ENCODE measurements around the gene FGB. TPM values are rescaled to one million over a fixed set of nuclear protein-coding genes. Genes with fewer than 3 reads are reported as not detected.

FGB gene
- total and polyA plus RNA-seq, 2 of the 13 experiments (the other 11 are each of a cell fraction or from before 2014, with no cell fraction given) = 226 to 784 TPM

DNA sequence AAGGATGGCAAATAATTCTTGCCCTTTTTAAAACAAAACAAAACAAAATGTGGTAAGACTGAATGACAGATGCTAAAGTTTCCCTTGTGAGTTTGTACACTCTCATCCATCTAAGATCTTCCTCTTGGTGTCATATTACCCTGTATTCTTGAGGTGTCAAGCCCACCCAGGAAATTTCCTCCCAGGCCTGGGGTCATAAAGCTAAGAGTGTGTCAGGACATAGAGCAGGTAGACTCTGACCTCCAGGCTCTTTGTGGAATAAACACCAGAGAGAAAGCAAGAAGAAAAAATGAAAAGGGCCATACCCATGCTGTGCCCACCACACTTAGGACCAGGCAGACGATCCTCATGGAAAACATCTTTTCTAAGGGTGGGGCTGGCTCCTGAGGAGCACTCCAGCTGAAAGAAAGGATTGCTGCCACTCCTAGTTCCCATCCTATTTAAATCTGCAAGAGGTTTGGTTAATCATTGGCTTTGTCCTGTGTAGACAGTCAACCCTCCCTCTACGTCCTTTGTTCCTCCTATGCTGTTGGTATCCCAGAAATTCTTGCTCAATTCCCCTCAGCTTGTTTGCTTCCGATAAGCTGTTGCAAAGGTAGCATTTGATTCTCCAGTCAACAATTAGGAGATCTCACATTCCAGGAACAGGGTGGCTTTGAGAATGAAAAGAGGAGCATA lies 27.7 kb downstream of the FGB start, which contains the start of gene FGA (continued):
- no peak for TF ChIP-seq ZEB1 (IDR thresholded peaks at IDR 0.05; ENCODE audit: insufficient replicate concordance, low read depth)
- TF ChIP-seq NCOA1 (CRISPR knock-in tag; IDR thresholded peaks at IDR 0.05) = no peak
- no peak for TF ChIP-seq ZNF431 (CRISPR knock-in tag; IDR thresholded peaks at IDR 0.05; ENCODE audit: borderline replicate concordance, low read depth)
- TF ChIP-seq STAT5B (CRISPR knock-in tag; IDR thresholded peaks at IDR 0.05) = no peak
- TF ChIP-seq SRF (IDR thresholded peaks at IDR 0.05; ENCODE audit: low read depth, low read length) = 0 out of 2 replicates have a peak, but pooled peaks have one; percentile 30
- TF ChIP-seq FOXM1 (CRISPR knock-in tag; IDR thresholded peaks at IDR 0.05) = no peak
- TF ChIP-seq MAFG (CRISPR knock-in tag; IDR thresholded peaks at IDR 0.05) = no peak
- peak; percentile 75; the same call in 1 of the 2 replicates for TF ChIP-seq DMAP1 (CRISPR knock-in tag; IDR thresholded peaks at IDR 0.05)
- no peak for TF ChIP-seq ZNF251 (CRISPR knock-in tag; IDR thresholded peaks at IDR 0.05)
- TF ChIP-seq RXRA (CRISPR knock-in tag; IDR thresholded peaks at IDR 0.05) = peak; percentile 92; the same call in 1 of the 2 replicates
- peak; percentile 54; the same call in 1 of the 2 replicates for TF ChIP-seq TP53 (CRISPR knock-in tag; conservative IDR thresholded peaks at IDR 0.05)
- TF ChIP-seq ZNF253 (CRISPR knock-in tag; IDR thresholded peaks at IDR 0.05; ENCODE audit: borderline replicate concordance) = no peak
- TF ChIP-seq, protein P1, sequence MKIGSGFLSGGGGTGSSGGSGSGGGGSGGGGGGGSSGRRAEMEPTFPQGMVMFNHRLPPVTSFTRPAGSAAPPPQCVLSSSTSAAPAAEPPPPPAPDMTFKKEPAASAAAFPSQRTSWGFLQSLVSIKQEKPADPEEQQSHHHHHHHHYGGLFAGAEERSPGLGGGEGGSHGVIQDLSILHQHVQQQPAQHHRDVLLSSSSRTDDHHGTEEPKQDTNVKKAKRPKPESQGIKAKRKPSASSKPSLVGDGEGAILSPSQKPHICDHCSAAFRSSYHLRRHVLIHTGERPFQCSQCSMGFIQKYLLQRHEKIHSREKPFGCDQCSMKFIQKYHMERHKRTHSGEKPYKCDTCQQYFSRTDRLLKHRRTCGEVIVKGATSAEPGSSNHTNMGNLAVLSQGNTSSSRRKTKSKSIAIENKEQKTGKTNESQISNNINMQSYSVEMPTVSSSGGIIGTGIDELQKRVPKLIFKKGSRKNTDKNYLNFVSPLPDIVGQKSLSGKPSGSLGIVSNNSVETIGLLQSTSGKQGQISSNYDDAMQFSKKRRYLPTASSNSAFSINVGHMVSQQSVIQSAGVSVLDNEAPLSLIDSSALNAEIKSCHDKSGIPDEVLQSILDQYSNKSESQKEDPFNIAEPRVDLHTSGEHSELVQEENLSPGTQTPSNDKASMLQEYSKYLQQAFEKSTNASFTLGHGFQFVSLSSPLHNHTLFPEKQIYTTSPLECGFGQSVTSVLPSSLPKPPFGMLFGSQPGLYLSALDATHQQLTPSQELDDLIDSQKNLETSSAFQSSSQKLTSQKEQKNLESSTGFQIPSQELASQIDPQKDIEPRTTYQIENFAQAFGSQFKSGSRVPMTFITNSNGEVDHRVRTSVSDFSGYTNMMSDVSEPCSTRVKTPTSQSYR (CRISPR knock-in tag; IDR thresholded peaks at IDR 0.05; ENCODE audit: borderline replicate concordance) = peak; percentile 54; the same call in 1 of the 2 replicates
- peak; percentile 99 for TF ChIP-seq SOX5 (CRISPR knock-in tag; IDR thresholded peaks at IDR 0.05; ENCODE audit: borderline replicate concordance)
- no peak for TF ChIP-seq ZNF329 (CRISPR knock-in tag; IDR thresholded peaks at IDR 0.05; ENCODE audit: low read depth)
- TF ChIP-seq, protein P2, sequence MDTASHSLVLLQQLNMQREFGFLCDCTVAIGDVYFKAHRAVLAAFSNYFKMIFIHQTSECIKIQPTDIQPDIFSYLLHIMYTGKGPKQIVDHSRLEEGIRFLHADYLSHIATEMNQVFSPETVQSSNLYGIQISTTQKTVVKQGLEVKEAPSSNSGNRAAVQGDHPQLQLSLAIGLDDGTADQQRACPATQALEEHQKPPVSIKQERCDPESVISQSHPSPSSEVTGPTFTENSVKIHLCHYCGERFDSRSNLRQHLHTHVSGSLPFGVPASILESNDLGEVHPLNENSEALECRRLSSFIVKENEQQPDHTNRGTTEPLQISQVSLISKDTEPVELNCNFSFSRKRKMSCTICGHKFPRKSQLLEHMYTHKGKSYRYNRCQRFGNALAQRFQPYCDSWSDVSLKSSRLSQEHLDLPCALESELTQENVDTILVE (CRISPR knock-in tag; IDR thresholded peaks at IDR 0.05) = peak; percentile 69; the same call in 1 of the 2 replicates
- TF ChIP-seq MTF2 (CRISPR knock-in tag; IDR thresholded peaks at IDR 0.05; ENCODE audit: borderline replicate concordance) = no peak
- peak; percentile 98 for TF ChIP-seq ERF (CRISPR knock-in tag; IDR thresholded peaks at IDR 0.05)
- TF ChIP-seq ZKSCAN8 (CRISPR knock-in tag; IDR thresholded peaks at IDR 0.05; ENCODE audit: borderline replicate concordance) = peak; percentile 91
- TF ChIP-seq TBP (CRISPR knock-in tag; IDR thresholded peaks at IDR 0.05) = no peak
- TF ChIP-seq, protein P3, sequence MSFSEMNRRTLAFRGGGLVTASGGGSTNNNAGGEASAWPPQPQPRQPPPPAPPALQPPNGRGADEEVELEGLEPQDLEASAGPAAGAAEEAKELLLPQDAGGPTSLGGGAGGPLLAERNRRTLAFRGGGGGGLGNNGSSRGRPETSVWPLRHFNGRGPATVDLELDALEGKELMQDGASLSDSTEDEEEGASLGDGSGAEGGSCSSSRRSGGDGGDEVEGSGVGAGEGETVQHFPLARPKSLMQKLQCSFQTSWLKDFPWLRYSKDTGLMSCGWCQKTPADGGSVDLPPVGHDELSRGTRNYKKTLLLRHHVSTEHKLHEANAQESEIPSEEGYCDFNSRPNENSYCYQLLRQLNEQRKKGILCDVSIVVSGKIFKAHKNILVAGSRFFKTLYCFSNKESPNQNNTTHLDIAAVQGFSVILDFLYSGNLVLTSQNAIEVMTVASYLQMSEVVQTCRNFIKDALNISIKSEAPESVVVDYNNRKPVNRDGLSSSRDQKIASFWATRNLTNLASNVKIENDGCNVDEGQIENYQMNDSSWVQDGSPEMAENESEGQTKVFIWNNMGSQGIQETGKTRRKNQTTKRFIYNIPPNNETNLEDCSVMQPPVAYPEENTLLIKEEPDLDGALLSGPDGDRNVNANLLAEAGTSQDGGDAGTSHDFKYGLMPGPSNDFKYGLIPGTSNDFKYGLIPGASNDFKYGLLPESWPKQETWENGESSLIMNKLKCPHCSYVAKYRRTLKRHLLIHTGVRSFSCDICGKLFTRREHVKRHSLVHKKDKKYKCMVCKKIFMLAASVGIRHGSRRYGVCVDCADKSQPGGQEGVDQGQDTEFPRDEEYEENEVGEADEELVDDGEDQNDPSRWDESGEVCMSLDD (CRISPR knock-in tag; IDR thresholded peaks at IDR 0.05; ENCODE audit: borderline replicate concordance) = no peak
- TF ChIP-seq ZNF878 (CRISPR knock-in tag; IDR thresholded peaks at IDR 0.05) = no peak
- TF ChIP-seq ZNF703 (CRISPR knock-in tag; IDR thresholded peaks at IDR 0.05; ENCODE audit: borderline replicate concordance) = no peak
- no peak for TF ChIP-seq CREB1 (IDR thresholded peaks at IDR 0.05)
- TF ChIP-seq CREB1 (CRISPR knock-in tag; IDR thresholded peaks at IDR 0.05) = peak; percentile 91
